ENCODE measurements around the gene PDE4D.

PDE4D gene

DNA sequence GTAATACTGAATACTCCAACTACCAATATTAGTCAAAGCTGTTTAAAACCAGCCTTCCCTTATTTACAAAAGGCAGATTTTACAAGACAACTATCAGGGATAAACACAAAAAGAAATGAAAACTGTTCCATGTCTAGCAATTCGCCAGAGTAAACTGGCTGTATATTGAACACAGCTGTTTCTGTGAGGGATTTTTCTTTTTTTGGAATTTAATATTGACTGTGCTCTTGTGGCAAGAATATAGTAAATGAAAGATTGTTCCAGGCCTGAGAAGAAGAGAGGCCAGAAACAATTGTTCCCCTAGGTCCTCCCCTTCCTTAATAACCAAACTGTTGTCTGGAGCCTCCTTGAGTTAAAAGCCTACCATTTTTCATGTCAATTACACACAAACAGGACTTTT lies 188.6 kb downstream of the PDE4D start:
- Histone ChIP-seq H2AFZ (ENCODE audit: low read depth, low read length) (no peak overlapping the region), H3K4ac (ENCODE audit: low read depth in 1 of 2, low read length in 2 of 2) (no peak overlapping the region), H3K27me3 (ENCODE audit: control insufficient read depth in 1 of 2, insufficient read depth in 1 of 2, low read length in 2 of 2) (no peaks in the 10 kb centered on the region), H4K91ac (ENCODE audit: low read length) (no peak overlapping the region), H2BK12ac (ENCODE audit: low read length in 2 of 2) (no peak overlapping the region), H4K8ac (ENCODE audit: low read length) (no peak overlapping the region), H2BK120ac (ENCODE audit: low read depth, low read length) (no peak overlapping the region), H3K14ac (ENCODE audit: low read length in 2 of 2) (no peak overlapping the region), H3K23ac (ENCODE audit: low read length in 2 of 2) (no peak overlapping the region), H3K9me3 (ENCODE audit: control insufficient read depth, low read length) (no peaks in the 10 kb centered on the region), H3K79me1 (replicated peaks; ENCODE audit: low read length, poor library complexity, severe bottlenecking) (peaks cover 3% of the 10 kb centered on the region), H3K27ac (ENCODE audit: low read length, poor library complexity, severe bottlenecking) (no peak overlapping the region), H3K4me1 (ENCODE audit: control insufficient read depth, insufficient read depth, low read depth, low read length) (no peaks in the 10 kb centered on the region), H2BK15ac (ENCODE audit: low read depth, poor library complexity, severe bottlenecking) (no peak overlapping the region), H3K9ac (ENCODE audit: low read length) (no peak overlapping the region), H3K36me3 (ENCODE audit: control insufficient read depth in 1 of 2, insufficient read depth in 2 of 2, low read depth in 1 of 2, low read length in 2 of 2) (no peaks in the 10 kb centered on the region), H3K4me2 (ENCODE audit: low read length, poor library complexity, severe bottlenecking) (no peak overlapping the region), H3K18ac (ENCODE audit: low read depth in 1 of 2, low read length in 2 of 2) (no peak overlapping the region), H2AK5ac (ENCODE audit: low read length, severe bottlenecking) (no peak overlapping the region), H3K4me3 (ENCODE audit: insufficient read depth in 1 of 2, low read depth in 1 of 2, low read length in 2 of 2) (no peak overlapping the region), H2BK5ac (ENCODE audit: low read depth, low read length, poor library complexity, severe bottlenecking) (no peak overlapping the region)
- DNase-seq, result no peak
- WGBS, result 92% methylated on average over 1 of the region's 1 CpG

DNA sequence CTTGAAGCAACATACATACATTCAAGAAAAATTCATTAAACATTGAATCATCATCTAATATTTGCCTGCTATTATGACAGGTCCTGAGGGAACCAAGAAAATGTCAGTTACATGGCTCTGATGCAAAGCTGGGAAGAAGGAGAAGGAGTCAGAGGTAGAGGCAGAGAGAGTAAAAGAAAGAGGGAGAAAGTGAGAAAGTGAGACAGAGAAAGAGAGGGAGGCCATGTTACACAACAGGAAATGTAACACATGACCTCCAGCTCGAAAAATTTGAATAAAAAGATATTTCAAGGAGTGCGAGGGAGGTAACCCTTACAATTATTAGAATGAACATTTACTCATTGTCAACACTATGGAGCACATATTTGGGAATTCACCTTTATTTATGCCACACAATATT lies 189.7 kb downstream of the PDE4D start:
- no peak overlapping the region for H3K14ac ChIP-seq (ENCODE audit: low read length in 2 of 2)
- no peak overlapping the region for H4K8ac ChIP-seq (ENCODE audit: low read length)
- no peak overlapping the region for H3K4me3 ChIP-seq (ENCODE audit: insufficient read depth in 1 of 2, low read depth in 1 of 2, low read length in 2 of 2)
- H3K4ac ChIP-seq (ENCODE audit: low read depth in 1 of 2, low read length in 2 of 2), result no peak overlapping the region
- no peak overlapping the region for H3K27ac ChIP-seq (ENCODE audit: low read length, poor library complexity, severe bottlenecking)
- H2BK12ac ChIP-seq (ENCODE audit: low read length in 2 of 2), result no peak overlapping the region
- 100% methylated on average over 1 of the region's 2 CpGs for WGBS
- no peak overlapping the region for H2BK120ac ChIP-seq (ENCODE audit: low read depth, low read length)
- no peak overlapping the region for H3K4me2 ChIP-seq (ENCODE audit: low read length, poor library complexity, severe bottlenecking)
- H3K9me3 ChIP-seq (ENCODE audit: control insufficient read depth, low read length), result no peaks in the 10 kb centered on the region
- no peak overlapping the region for H3K23ac ChIP-seq (ENCODE audit: low read length in 2 of 2)
- no peak overlapping the region for H3K18ac ChIP-seq (ENCODE audit: low read depth in 1 of 2, low read length in 2 of 2)
- H3K4me1 ChIP-seq (ENCODE audit: control insufficient read depth, insufficient read depth, low read depth, low read length), result no peaks in the 10 kb centered on the region
- no peak overlapping the region for H3K9ac ChIP-seq (ENCODE audit: low read length)
- no peaks in the 10 kb centered on the region for H3K27me3 ChIP-seq (ENCODE audit: control insufficient read depth in 1 of 2, insufficient read depth in 1 of 2, low read length in 2 of 2)
- H2BK5ac ChIP-seq (ENCODE audit: low read depth, low read length, poor library complexity, severe bottlenecking), result no peak overlapping the region
- H2AFZ ChIP-seq (ENCODE audit: low read depth, low read length), result no peak overlapping the region
- H4K91ac ChIP-seq (ENCODE audit: low read length), result no peak overlapping the region
- DNase-seq, result no peak
- H2BK15ac ChIP-seq (ENCODE audit: low read depth, poor library complexity, severe bottlenecking), result no peak overlapping the region
- H3K36me3 ChIP-seq (ENCODE audit: control insufficient read depth in 1 of 2, insufficient read depth in 2 of 2, low read depth in 1 of 2, low read length in 2 of 2), result no peaks in the 10 kb centered on the region
- no peak overlapping the region for H2AK5ac ChIP-seq (ENCODE audit: low read length, severe bottlenecking)
- peaks cover 3% of the 10 kb centered on the region for H3K79me1 ChIP-seq (replicated peaks; ENCODE audit: low read length, poor library complexity, severe bottlenecking)

GRCh38 chr5:59698207-59699178 lies 195.0 kb downstream of the PDE4D start:
- Histone ChIP-seq H3K9ac (ENCODE audit: low read length) (no peak overlapping the region), H2AK5ac (ENCODE audit: low read length, severe bottlenecking) (no peak overlapping the region), H3K27me3 (ENCODE audit: control insufficient read depth in 1 of 2, insufficient read depth in 1 of 2, low read length in 2 of 2) (no peaks in the 10 kb centered on the region), H3K18ac (ENCODE audit: low read depth in 1 of 2, low read length in 2 of 2) (no peak overlapping the region), H3K27ac (ENCODE audit: low read length, poor library complexity, severe bottlenecking) (no peak overlapping the region), H3K4me2 (ENCODE audit: low read length, poor library complexity, severe bottlenecking) (no peak overlapping the region), H2BK15ac (ENCODE audit: low read depth, poor library complexity, severe bottlenecking) (no peak overlapping the region), H2BK12ac (ENCODE audit: low read length in 2 of 2) (no peak overlapping the region), H2BK120ac (ENCODE audit: low read depth, low read length) (no peak overlapping the region), H3K4me3 (ENCODE audit: insufficient read depth in 1 of 2, low read depth in 1 of 2, low read length in 2 of 2) (no peak overlapping the region), H3K23ac (ENCODE audit: low read length in 2 of 2) (no peak overlapping the region), H2BK5ac (ENCODE audit: low read depth, low read length, poor library complexity, severe bottlenecking) (no peak overlapping the region), H3K9me3 (ENCODE audit: control insufficient read depth, low read length) (no peaks in the 10 kb centered on the region), H4K8ac (ENCODE audit: low read length) (no peak overlapping the region), H3K79me1 (replicated peaks; ENCODE audit: low read length, poor library complexity, severe bottlenecking) (peaks cover 2% of the 10 kb centered on the region), H3K14ac (ENCODE audit: low read length in 2 of 2) (no peak overlapping the region), H2AFZ (ENCODE audit: low read depth, low read length) (no peak overlapping the region), H3K4me1 (ENCODE audit: control insufficient read depth, insufficient read depth, low read depth, low read length) (no peaks in the 10 kb centered on the region), H3K36me3 (ENCODE audit: control insufficient read depth in 1 of 2, insufficient read depth in 2 of 2, low read depth in 1 of 2, low read length in 2 of 2) (no peaks in the 10 kb centered on the region), H3K4ac (ENCODE audit: low read depth in 1 of 2, low read length in 2 of 2) (no peak overlapping the region), H4K91ac (ENCODE audit: low read length) (no peak overlapping the region)
- DNase-seq, result no peak
- 92% methylated on average over 4 of the region's 6 CpGs for WGBS

DNA sequence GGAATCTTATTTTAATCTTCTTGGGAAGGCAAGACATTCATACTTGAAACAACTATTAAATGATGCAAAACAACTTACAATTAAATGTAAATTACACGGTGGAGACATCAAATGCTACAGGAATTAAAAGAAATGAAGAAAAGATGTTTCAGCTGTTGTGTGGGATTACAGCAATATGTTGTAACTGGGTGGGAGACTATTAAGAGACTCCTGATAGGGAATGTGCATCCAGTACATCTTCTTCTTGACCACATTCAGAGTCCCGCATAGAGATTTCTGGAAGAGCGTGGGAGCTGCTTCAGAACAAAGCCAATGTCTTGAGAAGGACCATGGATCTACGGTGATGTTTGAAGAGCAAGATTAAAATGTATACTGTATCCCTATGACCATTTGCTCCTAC lies 199.1 kb downstream of the PDE4D start:
- Histone ChIP-seq H3K14ac (ENCODE audit: low read length in 2 of 2) (no peak overlapping the region), H2BK12ac (ENCODE audit: low read length in 2 of 2) (no peak overlapping the region), H2BK5ac (ENCODE audit: low read depth, low read length, poor library complexity, severe bottlenecking) (no peak overlapping the region), H4K91ac (ENCODE audit: low read length) (no peak overlapping the region), H3K4me1 (ENCODE audit: control insufficient read depth, insufficient read depth, low read depth, low read length) (no peaks in the 10 kb centered on the region), H2BK120ac (ENCODE audit: low read depth, low read length) (no peak overlapping the region), H3K27me3 (ENCODE audit: control insufficient read depth in 1 of 2, insufficient read depth in 1 of 2, low read length in 2 of 2) (no peaks in the 10 kb centered on the region), H3K23ac (ENCODE audit: low read length in 2 of 2) (no peak overlapping the region), H3K4ac (ENCODE audit: low read depth in 1 of 2, low read length in 2 of 2) (no peak overlapping the region), H3K4me3 (ENCODE audit: insufficient read depth in 1 of 2, low read depth in 1 of 2, low read length in 2 of 2) (no peak overlapping the region), H3K27ac (ENCODE audit: low read length, poor library complexity, severe bottlenecking) (no peak overlapping the region), H3K18ac (ENCODE audit: low read depth in 1 of 2, low read length in 2 of 2) (no peak overlapping the region), H3K9ac (ENCODE audit: low read length) (no peak overlapping the region), H2AFZ (ENCODE audit: low read depth, low read length) (no peak overlapping the region), H3K79me1 (replicated peaks; ENCODE audit: low read length, poor library complexity, severe bottlenecking) (no peaks in the 10 kb centered on the region), H2AK5ac (ENCODE audit: low read length, severe bottlenecking) (no peak overlapping the region), H2BK15ac (ENCODE audit: low read depth, poor library complexity, severe bottlenecking) (peak overlapping the region; percentile 63), H3K36me3 (ENCODE audit: control insufficient read depth in 1 of 2, insufficient read depth in 2 of 2, low read depth in 1 of 2, low read length in 2 of 2) (no peaks in the 10 kb centered on the region), H4K8ac (ENCODE audit: low read length) (no peak overlapping the region), H3K9me3 (ENCODE audit: control insufficient read depth, low read length) (no peaks in the 10 kb centered on the region), H3K4me2 (ENCODE audit: low read length, poor library complexity, severe bottlenecking) (no peak overlapping the region)
- DNase-seq, result no peak
- WGBS, result 100% methylated on average over 1 of the region's 4 CpGs

Data from mesenchymal stem cell (in vitro differentiated cells and primary cell).